ENCODE data around the gene VPS13D. TPM values are rescaled to one million over a fixed set of nuclear protein-coding genes. Genes with fewer than 3 reads are reported as not detected.
A peak's percentile ranks its signal among the peaks of the same experiment; 100 is the strongest.

VPS13D gene
- total RNA-seq, 1 experiment from 2014 or later: 20.2 TPM

DNA sequence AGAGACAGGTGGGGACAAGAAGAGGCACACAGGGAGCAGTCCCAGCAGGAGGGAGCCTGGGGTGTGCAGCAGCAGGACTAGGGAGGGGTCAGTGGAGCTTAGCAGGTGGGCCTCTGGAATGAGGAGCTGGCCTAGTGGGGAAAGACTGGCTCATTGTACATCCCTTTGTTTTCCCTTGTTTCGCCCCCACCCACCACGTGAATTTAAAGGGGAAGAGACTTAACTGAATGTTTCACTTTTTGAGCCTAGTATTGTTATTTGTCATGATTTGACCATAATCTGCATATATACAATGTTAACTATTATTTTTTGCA is 206.5 kb downstream of the VPS13D start:
- no peak overlapping the region for H3K9ac ChIP-seq (ENCODE audit: extremely low read depth, insufficient read length, low read length)

More for the DNA sequence above, 206.5 kb downstream of the VPS13D start:
- peak overlapping the region in 1 of 2 experiments; percentile 20; a peak in 1 of 5 replicates for H3K4me3 Mint-ChIP-seq
- no peak overlapping the region for H4K5ac ChIP-seq (ENCODE audit: insufficient read length, low read depth, low read length)
- DNase-seq: no peak
- no peak overlapping the region for H2BK5ac ChIP-seq (ENCODE audit: insufficient read length, low read length)
- H3K27me3 ChIP-seq (ENCODE audit: insufficient read depth, low read length): no peaks in the 10 kb centered on the region
- no peak overlapping the region for H2BK120ac ChIP-seq (ENCODE audit: low read depth, low read length, poor library complexity, severe bottlenecking)
- H2AFZ ChIP-seq (ENCODE audit: low read length): no peak overlapping the region
- no CpG with 5 or more reads among the region's 2 CpGs for WGBS (ENCODE audit: extremely low coverage, insufficient read length, low lambda C conversion rate)
- no peak overlapping the region for H3K18ac ChIP-seq (ENCODE audit: insufficient read length, low read depth, low read length)
- H2BK20ac ChIP-seq (ENCODE audit: low read depth, low read length, poor library complexity, severe bottlenecking): no peak overlapping the region
- H3K4me2 ChIP-seq (ENCODE audit: insufficient read depth, insufficient read length, low read length): no peak overlapping the region
- no peak overlapping the region for H4K8ac ChIP-seq (replicated peaks; ENCODE audit: insufficient read length, low read depth, low read length)
- H2BK15ac ChIP-seq (ENCODE audit: low read depth, low read length): no peak overlapping the region
- H3K27ac Mint-ChIP-seq: 0 out of 7 replicates have a peak overlapping the region, but pooled peaks of 1 of the 3 experiments have one; percentile 22
- no peak overlapping the region for H3K23ac ChIP-seq (ENCODE audit: insufficient read length, low read depth, low read length)
- no peak overlapping the region for H2AK5ac ChIP-seq (ENCODE audit: insufficient read length, low read length)
- H3K9me3 Mint-ChIP-seq: no peaks in the 10 kb centered on the region; a peak in 1 of 5 replicates
- TF ChIP-seq, protein P1, sequence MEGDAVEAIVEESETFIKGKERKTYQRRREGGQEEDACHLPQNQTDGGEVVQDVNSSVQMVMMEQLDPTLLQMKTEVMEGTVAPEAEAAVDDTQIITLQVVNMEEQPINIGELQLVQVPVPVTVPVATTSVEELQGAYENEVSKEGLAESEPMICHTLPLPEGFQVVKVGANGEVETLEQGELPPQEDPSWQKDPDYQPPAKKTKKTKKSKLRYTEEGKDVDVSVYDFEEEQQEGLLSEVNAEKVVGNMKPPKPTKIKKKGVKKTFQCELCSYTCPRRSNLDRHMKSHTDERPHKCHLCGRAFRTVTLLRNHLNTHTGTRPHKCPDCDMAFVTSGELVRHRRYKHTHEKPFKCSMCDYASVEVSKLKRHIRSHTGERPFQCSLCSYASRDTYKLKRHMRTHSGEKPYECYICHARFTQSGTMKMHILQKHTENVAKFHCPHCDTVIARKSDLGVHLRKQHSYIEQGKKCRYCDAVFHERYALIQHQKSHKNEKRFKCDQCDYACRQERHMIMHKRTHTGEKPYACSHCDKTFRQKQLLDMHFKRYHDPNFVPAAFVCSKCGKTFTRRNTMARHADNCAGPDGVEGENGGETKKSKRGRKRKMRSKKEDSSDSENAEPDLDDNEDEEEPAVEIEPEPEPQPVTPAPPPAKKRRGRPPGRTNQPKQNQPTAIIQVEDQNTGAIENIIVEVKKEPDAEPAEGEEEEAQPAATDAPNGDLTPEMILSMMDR (conservative IDR thresholded peaks at IDR 0.05): no peak
- no peak overlapping the region for H3T11ph ChIP-seq (ENCODE audit: low read length)
- H3K79me2 ChIP-seq (ENCODE audit: insufficient read depth, low read length): no peaks in the 10 kb centered on the region
- no peaks in the 10 kb centered on the region for H3K23me2 ChIP-seq (ENCODE audit: insufficient read length, low read depth, low read length, poor library complexity, severe bottlenecking)
- H3K9me3 ChIP-seq (ENCODE audit: control insufficient read depth, low read depth, low read length): no peaks in the 10 kb centered on the region
- no peak overlapping the region for H4K91ac ChIP-seq (ENCODE audit: insufficient read length, low read depth, low read length)
- H3K36me3 Mint-ChIP-seq (ENCODE audit: insufficient read depth in 1 of 3, low read depth in 3 of 3): peaks cover 2 to 16% (median 3%) of the 10 kb centered on the region in 3 experiments; a peak in 5 of 7 replicates
- no peak overlapping the region for H3K27ac ChIP-seq (ENCODE audit: insufficient read length, low read depth, low read length)
- H3K14ac ChIP-seq (ENCODE audit: insufficient read depth, low read length): no peak overlapping the region
- no peaks in the 10 kb centered on the region for H3K4me1 ChIP-seq (ENCODE audit: insufficient read depth, low read length)
- no peak overlapping the region for H3K4ac ChIP-seq (ENCODE audit: low read depth, low read length)
- no peak overlapping the region for H2BK12ac ChIP-seq (ENCODE audit: insufficient read length, low read depth, low read length)
- H4K20me1 ChIP-seq (ENCODE audit: control insufficient read depth, insufficient read depth, insufficient read length): no peaks in the 10 kb centered on the region
- H3K56ac ChIP-seq (ENCODE audit: insufficient read length, low read depth, low read length): no peak overlapping the region
- no peaks in the 10 kb centered on the region; the same call in 1 of the 2 replicates for H3K27me3 Mint-ChIP-seq (ENCODE audit: low read depth)
- H3K79me1 ChIP-seq (ENCODE audit: insufficient read depth, low read depth, low read length, poor library complexity, severe bottlenecking): no peaks in the 10 kb centered on the region
- H3K4me1 Mint-ChIP-seq: peaks cover 18 to 30% of the 10 kb centered on the region in 2 experiments

Measured in H9 (cell line).